GM23338 (cell line): ENCODE measurements around the gene MUCL3. TPM values are rescaled to one million over a fixed set of nuclear protein-coding genes. Genes with fewer than 3 reads are reported as not detected.

Experiments used
- ATAC-seq: fragments of 200-7000 bp; cut with Tn5 transposase; 3 replicates; pipeline ENCODE4 v1.9.1; 2020
- DNase-seq: peaks from one replicate; pipeline ENCODE4 v3.0.0-alpha.2; 2015; ENCODE audit warnings: low spot score
- H2AFZ ChIP-seq: fragments of 200-600 bp; sonication (generic); 2 replicates; pipeline ENCODE4 v1.8.0; 2016; ENCODE audit warnings: antibody characterized with exemption, mild to moderate bottlenecking, moderate library complexity
- H3F3A ChIP-seq: fragments of 200-600 bp; sonication (generic); replicated peaks from 2 replicates; pipeline ENCODE4 v1.8.0; 2017; ENCODE audit warnings: antibody characterized with exemption, mixed run types, low read depth
- H3K27ac ChIP-seq: fragments of 200-600 bp; sonication (generic); 2 replicates; pipeline ENCODE4 v1.6.1; 2016; ENCODE audit warnings: low read depth
- H3K27me3 ChIP-seq: fragments of 200-600 bp; sonication (generic); 2 replicates; pipeline ENCODE4 v1.8.0; 2016; ENCODE audit warnings: mild to moderate bottlenecking, mixed run types, moderate library complexity; ENCODE audit not compliant: insufficient read depth
- H3K36me3 ChIP-seq: fragments of 200-600 bp; sonication (generic); 2 replicates; pipeline ENCODE4 v1.8.0; 2016; ENCODE audit warnings: mild to moderate bottlenecking; ENCODE audit not compliant: insufficient read depth
- H3K4me1 ChIP-seq: fragments of 200-600 bp; sonication (generic); 2 replicates; pipeline ENCODE4 v1.8.0; 2016; ENCODE audit warnings: mild to moderate bottlenecking, moderate library complexity; ENCODE audit not compliant: insufficient read depth
- H3K4me2 ChIP-seq: fragments of 200-600 bp; sonication (generic); 2 replicates; pipeline ENCODE4 v1.7.1; 2017; ENCODE audit warnings: mixed run types
- H3K4me3 ChIP-seq: fragments of 200-600 bp; sonication (generic); 2 replicates; pipeline ENCODE4 v1.6.1; 2016; ENCODE audit warnings: mixed run types
- H3K79me2 ChIP-seq: fragments of 200-600 bp; sonication (generic); replicated peaks from 2 replicates; pipeline ENCODE4 v1.8.0; 2017; ENCODE audit warnings: mild to moderate bottlenecking; ENCODE audit not compliant: insufficient read depth
- H3K9me2 ChIP-seq: fragments of 200-600 bp; sonication (generic); 2 replicates; pipeline ENCODE4 v1.8.0; 2017; ENCODE audit not compliant: insufficient read depth
- H4K20me1 ChIP-seq: fragments of 200-600 bp; sonication (generic); replicated peaks from 2 replicates; pipeline ENCODE4 v1.8.0; 2017; ENCODE audit warnings: mild to moderate bottlenecking; ENCODE audit not compliant: insufficient read depth
- H3K27ac Mint-ChIP-seq: 2 replicates; pipeline ENCODE4 v1.8.0; 2020; ENCODE audit warnings: inconsistent platforms, mild to moderate bottlenecking, moderate library complexity, mixed read lengths
- H3K27me3 Mint-ChIP-seq: 3 replicates; pipeline ENCODE4 v1.8.0; 2022; ENCODE audit warnings: low read depth, mild to moderate bottlenecking, moderate library complexity, mixed read lengths, inconsistent platforms; ENCODE audit not compliant: insufficient read depth, poor library complexity
- H3K36me3 Mint-ChIP-seq: 3 replicates; pipeline ENCODE4 v1.8.0; 2021; ENCODE audit warnings: low read depth, mild to moderate bottlenecking, inconsistent platforms, moderate library complexity, mixed read lengths
- H3K4me1 Mint-ChIP-seq: 3 replicates; pipeline ENCODE4 v1.8.0; 2020; ENCODE audit warnings: mild to moderate bottlenecking, inconsistent platforms, mixed read lengths
- H3K4me3 Mint-ChIP-seq: 3 replicates; pipeline ENCODE4 v1.8.0; 2021; ENCODE audit warnings: moderate library complexity, mild to moderate bottlenecking, inconsistent platforms, mixed read lengths
- H3K9me3 Mint-ChIP-seq: 3 replicates; pipeline ENCODE4 v1.8.0; 2020; ENCODE audit warnings: moderate library complexity, mild to moderate bottlenecking, inconsistent platforms, mixed read lengths
- CREB1 ChIP-seq: fragments of 250-450 bp; sonication (Bioruptor Pico); IDR thresholded peaks from 2 replicates; pipeline ENCODE4 v1.5.0; 2020; ENCODE audit warnings: low read depth, mild to moderate bottlenecking, moderate library complexity
- NANOG ChIP-seq: IDR thresholded peaks from 2 replicates; pipeline ENCODE4 v1.6.1; 2016; ENCODE audit warnings: antibody characterized with exemption, borderline replicate concordance
- POLR2AphosphoS5 ChIP-seq: IDR thresholded peaks from 2 replicates; pipeline ENCODE4 v1.6.1; 2016; ENCODE audit warnings: antibody characterized with exemption, low read depth
- STAT1 ChIP-seq: IDR thresholded peaks from one replicate; pipeline ENCODE4 v1.6.1; 2016; ENCODE audit warnings: antibody characterized with exemption; ENCODE audit not compliant: unreplicated experiment
- polyA plus RNA-seq: library from polyadenylated mRNA; unstranded; fragments of >200 nt; fragmentation: Nextera tagmentation; extraction: Ambion mirVana; gene quantifications from 2 replicates; pipeline ENCODE4 v1.2.1, GENCODE V29; 2016
- total RNA-seq: library from RNA; depleted of rRNA; stranded (reverse); fragments of >200 nt; shearing (Covaris generic); gene quantifications from 2 replicates; pipeline ENCODE4 v1.2.3, GENCODE V29; 2014
- TF ChIP-seq, protein P1 (sequence below): fragments of 250-450 bp; sonication (Bioruptor Pico); IDR thresholded peaks from 2 replicates; pipeline ENCODE4 v1.5.0; 2020; ENCODE audit warnings: mild to moderate bottlenecking, moderate library complexity

MUCL3 gene
- total and polyA plus RNA-seq, 2 experiments from 2014 or later: 0.32 TPM; not detected in 1

- TF ChIP-seq, protein P1, sequence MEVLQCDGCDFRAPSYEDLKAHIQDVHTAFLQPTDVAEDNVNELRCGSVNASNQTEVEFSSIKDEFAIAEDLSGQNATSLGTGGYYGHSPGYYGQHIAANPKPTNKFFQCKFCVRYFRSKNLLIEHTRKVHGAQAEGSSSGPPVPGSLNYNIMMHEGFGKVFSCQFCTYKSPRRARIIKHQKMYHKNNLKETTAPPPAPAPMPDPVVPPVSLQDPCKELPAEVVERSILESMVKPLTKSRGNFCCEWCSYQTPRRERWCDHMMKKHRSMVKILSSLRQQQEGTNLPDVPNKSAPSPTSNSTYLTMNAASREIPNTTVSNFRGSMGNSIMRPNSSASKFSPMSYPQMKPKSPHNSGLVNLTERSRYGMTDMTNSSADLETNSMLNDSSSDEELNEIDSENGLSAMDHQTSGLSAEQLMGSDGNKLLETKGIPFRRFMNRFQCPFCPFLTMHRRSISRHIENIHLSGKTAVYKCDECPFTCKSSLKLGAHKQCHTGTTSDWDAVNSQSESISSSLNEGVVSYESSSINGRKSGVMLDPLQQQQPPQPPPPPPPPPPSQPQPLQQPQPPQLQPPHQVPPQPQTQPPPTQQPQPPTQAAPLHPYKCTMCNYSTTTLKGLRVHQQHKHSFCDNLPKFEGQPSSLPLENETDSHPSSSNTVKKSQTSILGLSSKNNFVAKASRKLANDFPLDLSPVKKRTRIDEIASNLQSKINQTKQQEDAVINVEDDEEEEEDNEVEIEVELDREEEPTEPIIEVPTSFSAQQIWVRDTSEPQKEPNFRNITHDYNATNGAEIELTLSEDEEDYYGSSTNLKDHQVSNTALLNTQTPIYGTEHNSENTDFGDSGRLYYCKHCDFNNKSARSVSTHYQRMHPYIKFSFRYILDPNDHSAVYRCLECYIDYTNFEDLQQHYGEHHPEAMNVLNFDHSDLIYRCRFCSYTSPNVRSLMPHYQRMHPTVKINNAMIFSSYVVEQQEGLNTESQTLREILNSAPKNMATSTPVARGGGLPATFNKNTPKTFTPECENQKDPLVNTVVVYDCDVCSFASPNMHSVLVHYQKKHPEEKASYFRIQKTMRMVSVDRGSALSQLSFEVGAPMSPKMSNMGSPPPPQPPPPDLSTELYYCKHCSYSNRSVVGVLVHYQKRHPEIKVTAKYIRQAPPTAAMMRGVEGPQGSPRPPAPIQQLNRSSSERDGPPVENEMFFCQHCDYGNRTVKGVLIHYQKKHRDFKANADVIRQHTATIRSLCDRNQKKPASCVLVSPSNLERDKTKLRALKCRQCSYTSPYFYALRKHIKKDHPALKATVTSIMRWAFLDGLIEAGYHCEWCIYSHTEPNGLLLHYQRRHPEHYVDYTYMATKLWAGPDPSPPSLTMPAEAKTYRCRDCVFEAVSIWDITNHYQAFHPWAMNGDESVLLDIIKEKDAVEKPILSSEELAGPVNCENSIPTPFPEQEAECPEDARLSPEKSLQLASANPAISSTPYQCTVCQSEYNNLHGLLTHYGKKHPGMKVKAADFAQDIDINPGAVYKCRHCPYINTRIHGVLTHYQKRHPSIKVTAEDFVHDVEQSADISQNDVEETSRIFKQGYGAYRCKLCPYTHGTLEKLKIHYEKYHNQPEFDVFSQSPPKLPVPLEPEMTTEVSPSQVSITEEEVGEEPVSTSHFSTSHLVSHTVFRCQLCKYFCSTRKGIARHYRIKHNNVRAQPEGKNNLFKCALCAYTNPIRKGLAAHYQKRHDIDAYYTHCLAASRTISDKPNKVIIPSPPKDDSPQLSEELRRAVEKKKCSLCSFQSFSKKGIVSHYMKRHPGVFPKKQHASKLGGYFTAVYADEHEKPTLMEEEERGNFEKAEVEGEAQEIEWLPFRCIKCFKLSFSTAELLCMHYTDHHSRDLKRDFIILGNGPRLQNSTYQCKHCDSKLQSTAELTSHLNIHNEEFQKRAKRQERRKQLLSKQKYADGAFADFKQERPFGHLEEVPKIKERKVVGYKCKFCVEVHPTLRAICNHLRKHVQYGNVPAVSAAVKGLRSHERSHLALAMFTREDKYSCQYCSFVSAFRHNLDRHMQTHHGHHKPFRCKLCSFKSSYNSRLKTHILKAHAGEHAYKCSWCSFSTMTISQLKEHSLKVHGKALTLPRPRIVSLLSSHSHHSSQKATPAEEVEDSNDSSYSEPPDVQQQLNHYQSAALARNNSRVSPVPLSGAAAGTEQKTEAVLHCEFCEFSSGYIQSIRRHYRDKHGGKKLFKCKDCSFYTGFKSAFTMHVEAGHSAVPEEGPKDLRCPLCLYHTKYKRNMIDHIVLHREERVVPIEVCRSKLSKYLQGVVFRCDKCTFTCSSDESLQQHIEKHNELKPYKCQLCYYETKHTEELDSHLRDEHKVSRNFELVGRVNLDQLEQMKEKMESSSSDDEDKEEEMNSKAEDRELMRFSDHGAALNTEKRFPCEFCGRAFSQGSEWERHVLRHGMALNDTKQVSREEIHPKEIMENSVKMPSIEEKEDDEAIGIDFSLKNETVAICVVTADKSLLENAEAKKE (CRISPR knock-in tag): no peak
Observed at GRCh38 chr6:30990422-30991086, 49.8 kb downstream of the MUCL3 start (continued).

DNA sequence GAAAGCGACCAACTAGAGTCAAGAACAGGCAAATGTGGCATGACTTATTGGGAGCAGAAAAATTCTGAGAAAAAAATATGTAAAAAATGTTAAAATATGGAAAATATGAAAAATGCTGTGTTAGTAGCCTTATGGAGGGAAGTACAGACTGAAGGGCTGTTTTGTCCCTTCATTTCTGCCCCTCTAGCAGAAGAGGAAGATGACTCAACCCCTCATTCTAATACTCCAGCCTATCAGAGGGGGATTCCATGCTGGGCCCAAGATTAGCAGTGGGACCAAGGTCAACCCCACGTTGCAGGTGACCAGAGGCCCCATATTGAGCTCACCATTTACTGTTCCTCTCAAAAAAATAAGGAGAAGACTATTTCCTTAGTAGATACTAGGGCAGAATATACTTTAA, 51.1 kb downstream of the MUCL3 start:
- H3K79me2 ChIP-seq: no peaks in the 10 kb centered on the region
- peaks cover 8% of the 10 kb centered on the region for H3K4me1 ChIP-seq
- no peak for DNase-seq
- no peak overlapping the region for H3K4me2 ChIP-seq
- peaks cover 2% of the 10 kb centered on the region for H3K27me3 Mint-ChIP-seq
- H3K9me2 ChIP-seq: peaks cover 6% of the 10 kb centered on the region; the same call in 1 of the 2 replicates
- H3F3A ChIP-seq: no peaks in the 10 kb centered on the region
- H3K4me3 Mint-ChIP-seq: no peak overlapping the region
- H3K4me3 ChIP-seq: no peak overlapping the region
- H3K4me1 Mint-ChIP-seq: peaks cover 10% of the 10 kb centered on the region
- H3K36me3 Mint-ChIP-seq: peaks cover 8% of the 10 kb centered on the region; the same call in 2 of the 3 replicates
- no peaks in the 10 kb centered on the region for H3K36me3 ChIP-seq
- H4K20me1 ChIP-seq: no peaks in the 10 kb centered on the region
- peaks cover 26% of the 10 kb centered on the region for H3K9me3 Mint-ChIP-seq
- H2AFZ ChIP-seq: no peak overlapping the region
- H3K27me3 ChIP-seq: no peaks in the 10 kb centered on the region
- H3K27ac ChIP-seq: no peak overlapping the region
- ATAC-seq: no peak
- no peak overlapping the region for H3K27ac Mint-ChIP-seq
- TF ChIP-seq NANOG (no peak), STAT1 (no peak), CREB1 (no peak), POLR2AphosphoS5 (no peak)
- TF ChIP-seq, protein P1 (CRISPR knock-in tag): no peak
